Measurements from ENCODE around the gene WDR6.

WDR6 gene, protein sequence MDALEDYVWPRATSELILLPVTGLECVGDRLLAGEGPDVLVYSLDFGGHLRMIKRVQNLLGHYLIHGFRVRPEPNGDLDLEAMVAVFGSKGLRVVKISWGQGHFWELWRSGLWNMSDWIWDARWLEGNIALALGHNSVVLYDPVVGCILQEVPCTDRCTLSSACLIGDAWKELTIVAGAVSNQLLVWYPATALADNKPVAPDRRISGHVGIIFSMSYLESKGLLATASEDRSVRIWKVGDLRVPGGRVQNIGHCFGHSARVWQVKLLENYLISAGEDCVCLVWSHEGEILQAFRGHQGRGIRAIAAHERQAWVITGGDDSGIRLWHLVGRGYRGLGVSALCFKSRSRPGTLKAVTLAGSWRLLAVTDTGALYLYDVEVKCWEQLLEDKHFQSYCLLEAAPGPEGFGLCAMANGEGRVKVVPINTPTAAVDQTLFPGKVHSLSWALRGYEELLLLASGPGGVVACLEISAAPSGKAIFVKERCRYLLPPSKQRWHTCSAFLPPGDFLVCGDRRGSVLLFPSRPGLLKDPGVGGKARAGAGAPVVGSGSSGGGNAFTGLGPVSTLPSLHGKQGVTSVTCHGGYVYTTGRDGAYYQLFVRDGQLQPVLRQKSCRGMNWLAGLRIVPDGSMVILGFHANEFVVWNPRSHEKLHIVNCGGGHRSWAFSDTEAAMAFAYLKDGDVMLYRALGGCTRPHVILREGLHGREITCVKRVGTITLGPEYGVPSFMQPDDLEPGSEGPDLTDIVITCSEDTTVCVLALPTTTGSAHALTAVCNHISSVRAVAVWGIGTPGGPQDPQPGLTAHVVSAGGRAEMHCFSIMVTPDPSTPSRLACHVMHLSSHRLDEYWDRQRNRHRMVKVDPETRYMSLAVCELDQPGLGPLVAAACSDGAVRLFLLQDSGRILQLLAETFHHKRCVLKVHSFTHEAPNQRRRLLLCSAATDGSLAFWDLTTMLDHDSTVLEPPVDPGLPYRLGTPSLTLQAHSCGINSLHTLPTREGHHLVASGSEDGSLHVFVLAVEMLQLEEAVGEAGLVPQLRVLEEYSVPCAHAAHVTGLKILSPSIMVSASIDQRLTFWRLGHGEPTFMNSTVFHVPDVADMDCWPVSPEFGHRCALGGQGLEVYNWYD

DNA sequence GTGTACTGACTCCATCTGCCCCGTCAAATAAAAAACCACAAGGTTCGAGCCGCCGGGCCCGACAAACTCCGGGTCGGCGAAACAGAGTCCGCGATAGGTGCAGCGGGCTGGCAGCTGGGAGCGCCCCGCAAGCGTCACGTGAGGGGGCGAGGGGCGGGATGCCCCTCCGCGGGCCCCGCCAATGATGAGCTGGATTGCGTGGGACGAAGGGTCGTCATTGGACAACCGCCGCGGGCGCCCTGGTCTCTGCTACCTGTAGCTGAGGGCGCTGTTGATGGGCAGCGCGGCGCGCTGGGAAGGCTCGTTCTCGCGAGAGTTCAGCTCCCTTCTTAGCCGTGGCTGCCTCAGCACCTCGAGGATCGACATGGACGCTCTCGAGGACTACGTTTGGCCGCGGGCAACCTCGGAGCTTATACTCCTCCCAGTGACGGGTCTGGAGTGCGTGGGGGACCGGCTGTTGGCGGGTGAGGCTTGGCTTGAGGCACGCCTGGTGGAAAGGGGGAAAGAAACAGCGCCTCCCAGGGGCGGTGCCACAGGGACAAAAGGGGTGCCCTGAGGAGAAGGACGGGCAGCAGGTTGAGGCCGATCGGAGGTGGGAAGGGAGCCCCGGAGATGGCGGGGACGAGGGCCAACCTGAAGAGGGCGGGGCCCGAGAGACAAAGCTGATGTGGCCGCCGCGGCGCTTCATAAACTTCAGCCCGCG lies at the start of gene WDR6:
WDR6 (plus strand) TSS at position 324 of the 703 bp plus-strand sequence; CDS start at position 365, 41 bp downstream.
- peak; percentile 86 for DNase-seq

DNA sequence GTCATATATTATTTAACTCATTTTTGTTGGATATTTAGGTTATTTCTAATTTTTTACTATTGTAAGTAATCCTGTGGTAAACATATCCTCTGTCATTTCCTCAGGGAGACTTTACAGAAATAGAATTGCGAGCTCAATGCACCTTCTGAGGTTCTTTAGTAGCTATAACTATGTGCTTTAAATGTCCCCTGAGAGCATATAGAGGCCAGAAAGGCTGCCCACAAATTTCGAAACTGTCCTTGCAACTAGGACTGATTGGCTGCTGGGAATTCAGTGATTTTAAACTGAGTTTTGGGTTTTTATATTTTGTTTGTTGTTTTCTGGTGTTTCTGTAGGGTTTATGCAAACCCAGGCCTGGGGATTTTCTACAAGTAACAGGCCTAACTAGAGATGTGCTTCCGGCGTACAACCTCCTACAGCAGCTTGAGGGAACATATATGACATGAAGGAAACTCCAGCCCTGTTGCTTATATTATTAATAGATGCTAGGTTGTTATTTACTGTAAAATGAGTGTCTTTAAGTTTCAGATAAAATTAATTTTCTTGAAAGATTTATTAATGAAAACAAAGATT lies 46.3 kb upstream of the WDR6 start:
- DNase-seq: no peak

DNA sequence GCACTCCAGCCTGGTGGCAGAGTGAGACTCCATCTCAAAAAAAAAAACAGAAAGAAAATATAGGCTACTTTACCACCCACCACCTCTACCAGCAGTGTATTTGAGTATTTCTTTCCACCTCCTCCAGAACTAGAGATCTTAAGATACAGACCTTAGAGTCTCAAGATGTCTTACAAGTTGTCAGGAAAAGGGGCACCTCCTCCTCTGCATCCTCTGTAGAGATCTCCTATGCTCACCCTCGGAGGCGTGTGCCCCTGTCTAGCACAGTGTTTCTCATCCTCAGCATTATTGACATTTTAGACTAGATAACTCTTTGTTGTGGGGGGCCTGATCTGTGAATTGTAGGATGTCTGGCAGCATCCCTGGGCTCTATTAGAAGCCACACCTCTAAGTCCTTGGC lies 44.9 kb upstream of the WDR6 start:
- DNase-seq: no peak

DNA sequence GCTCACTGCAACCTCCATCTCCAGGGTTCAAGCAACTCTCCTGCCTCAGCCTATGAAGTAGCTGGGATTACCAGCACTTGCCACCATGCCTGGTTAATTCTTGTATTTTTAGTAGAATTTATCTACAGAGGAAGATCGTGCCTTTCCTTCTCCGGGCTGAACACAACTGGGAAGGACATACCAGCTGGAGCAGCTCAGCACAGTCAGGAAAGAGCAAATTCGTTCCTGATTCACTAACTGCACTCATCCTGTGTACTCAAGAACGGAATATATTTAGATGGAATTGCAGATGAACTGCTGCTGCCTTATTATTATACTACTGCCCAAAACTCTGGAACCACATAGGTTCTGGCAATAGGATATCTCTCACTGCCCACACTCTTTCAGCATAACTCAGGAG lies 44.3 kb upstream of the WDR6 start:
- DNase-seq: no peak

DNA sequence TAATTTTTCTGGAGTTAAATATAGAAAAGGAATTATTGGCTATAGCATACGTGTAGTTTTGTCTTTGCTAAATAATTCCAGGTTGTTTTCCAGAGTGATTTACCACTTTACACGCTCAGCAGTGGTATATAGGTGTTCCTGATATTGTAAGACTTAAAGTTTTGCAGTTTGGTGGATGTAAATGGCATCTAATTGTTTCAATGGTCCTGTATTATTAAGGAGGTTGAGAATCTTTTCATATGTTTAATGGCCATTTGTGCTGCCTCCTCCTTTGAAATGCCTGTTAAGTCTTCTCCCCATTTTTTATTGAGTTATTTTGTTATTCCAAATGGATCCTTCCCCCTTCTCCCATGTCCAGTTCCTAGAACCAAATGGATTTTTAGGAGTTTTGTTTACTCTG lies 43.6 kb upstream of the WDR6 start:
- DNase-seq: no peak

DNA sequence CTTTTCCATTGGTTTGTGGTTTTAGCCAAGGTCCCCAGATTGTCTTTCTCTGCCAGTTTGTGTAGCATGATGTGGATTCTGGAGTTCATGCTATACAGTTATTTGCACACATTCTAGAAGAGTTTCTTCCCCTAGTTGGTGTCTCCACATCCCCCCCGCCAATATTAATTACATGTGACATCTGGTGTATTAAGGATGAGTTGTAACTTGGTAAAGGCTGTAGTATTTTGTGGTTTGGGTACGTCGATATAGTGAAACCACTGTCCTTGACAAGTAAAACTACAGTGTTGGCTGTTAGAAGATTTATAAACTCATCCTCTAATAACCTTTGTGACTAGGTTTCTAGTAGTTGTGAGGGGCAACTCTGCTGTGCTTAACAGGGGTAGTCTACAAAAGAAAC lies 40.8 kb upstream of the WDR6 start:
- DNase-seq: no peak

DNA sequence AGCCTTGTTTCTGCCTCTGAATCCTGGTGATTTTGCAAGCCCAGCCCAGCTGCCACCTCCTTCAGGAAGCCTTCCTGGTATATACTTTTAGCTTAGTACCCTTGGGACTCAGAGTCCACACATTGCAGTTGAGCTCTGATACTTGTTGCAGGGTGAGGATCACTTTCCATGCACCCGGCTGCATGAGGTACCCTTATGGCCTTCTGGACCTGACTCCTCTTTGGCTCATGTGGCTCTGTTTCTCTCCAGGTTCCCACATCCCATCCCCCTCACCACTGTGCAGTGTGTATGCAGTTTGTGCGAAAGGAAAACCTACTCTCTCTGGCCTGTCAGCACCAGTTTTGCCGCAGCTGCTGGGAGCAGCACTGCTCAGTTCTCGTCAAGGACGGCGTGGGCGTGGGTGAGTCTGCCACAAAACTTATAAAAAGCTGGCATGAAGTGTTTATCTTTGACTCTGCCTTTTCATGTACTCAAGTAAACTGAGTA lies 40.3 kb upstream of the WDR6 start:
- DNase-seq: no peak

DNA sequence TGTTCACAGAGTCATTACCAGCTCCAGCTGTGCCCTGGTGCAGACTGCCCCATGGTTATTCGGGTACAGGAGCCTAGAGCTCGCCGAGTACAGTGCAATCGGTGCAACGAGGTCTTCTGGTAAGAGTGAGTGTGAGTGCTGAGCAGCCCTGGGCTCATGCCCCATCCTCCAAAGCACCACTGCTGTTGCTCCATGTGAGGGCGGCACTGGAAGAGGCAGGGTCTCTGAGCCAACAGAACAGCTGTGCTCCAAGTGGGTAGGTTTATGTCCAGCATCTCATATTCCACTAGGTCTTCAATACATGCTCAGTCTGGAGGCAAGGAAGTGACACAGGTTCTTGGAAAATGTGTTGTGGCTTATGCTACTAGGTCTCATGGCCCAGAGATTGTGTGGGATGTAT lies 36.6 kb upstream of the WDR6 start:
- no peak for DNase-seq

DNA sequence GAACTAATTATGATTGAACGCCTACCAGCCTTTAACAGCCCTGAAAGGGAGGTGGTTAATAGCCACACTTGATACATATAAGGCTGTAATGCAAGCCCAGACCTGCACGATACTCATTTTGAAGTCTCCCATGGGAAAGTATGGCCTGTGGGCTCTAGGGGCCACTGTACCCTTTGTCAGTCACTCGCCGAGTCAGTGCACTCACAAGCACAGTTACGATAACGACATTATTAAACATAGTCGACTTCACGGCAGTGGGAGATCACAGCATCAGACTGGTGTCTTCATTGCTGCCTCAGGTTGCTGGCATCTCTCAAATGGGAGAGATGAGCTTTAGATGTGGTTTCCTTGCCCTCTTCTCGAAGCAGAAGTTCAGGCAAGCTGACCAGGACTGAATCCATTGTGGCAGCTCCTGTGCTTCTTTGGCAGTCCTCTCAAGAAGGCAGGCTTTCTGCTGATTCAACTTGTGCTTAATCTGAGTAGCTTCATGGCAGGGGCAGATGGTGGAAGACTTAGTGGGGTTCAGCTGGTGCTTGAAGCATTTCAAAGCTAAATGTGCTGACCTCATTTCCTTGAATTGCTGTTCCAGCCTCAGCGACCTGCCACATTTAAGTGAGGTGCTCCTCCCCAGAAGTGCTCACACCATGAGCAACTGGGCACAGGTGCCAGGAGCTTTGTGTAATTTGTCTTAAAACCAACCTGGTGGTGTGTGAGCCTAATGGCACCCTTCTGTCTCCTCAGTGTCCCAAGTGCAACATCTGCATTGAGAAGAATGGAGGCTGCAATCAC lies 32.9 kb upstream of the WDR6 start:
- DNase-seq: no peak

DNA sequence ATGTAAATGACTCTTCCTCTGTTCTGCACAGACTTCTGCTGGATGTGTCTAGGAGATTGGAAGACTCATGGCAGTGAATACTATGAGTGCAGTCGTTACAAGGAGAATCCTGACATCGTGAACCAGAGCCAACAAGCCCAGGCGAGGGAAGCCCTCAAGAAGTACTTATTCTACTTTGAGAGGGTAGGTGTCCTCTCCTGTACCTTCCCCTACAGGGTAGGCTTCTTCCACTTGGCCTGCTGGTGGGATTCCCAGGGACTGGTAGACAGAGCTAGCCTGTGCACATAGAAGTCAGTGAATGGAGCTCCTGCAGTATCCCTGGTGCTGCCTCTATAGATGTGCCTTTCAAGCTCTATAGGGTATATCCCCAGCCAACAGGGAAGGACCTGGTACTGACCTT lies 27.7 kb upstream of the WDR6 start:
- no peak for DNase-seq

DNA sequence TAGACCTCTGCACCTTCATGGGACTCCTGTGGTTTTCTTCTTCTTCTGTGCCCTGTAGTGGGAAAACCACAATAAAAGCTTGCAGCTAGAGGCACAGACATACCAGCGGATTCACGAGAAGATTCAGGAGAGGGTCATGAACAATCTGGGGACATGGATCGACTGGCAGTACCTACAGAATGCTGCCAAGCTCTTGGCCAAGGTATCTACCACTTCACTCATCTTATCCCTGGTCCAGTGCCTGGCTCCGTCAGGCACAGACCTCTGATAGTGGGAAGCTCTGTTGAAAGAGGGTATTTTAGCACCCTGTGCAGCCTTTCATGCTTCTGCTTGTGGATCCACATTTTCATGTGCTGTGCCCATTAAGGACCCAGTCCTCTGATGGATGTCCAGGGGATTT lies 26.9 kb upstream of the WDR6 start:
- no peak for DNase-seq

DNA sequence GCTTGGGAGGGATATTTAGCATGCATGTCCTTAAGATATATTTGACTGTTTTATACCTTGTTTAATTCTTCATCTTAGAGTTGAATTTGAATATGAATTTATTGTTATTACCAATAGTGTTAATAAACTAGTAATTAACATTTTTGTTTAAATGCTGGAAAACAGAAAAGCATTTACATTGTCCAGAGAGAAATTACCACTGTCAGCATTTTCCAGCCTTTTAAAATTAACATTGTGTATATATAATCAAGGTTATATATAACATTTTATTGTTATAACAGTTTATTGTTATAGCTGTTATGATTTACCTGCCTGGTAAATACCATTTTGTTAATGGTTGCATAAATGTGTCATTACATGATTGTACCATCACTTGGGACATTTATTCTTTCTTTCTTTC lies 25.2 kb upstream of the WDR6 start:
- no peak for DNase-seq

DNA sequence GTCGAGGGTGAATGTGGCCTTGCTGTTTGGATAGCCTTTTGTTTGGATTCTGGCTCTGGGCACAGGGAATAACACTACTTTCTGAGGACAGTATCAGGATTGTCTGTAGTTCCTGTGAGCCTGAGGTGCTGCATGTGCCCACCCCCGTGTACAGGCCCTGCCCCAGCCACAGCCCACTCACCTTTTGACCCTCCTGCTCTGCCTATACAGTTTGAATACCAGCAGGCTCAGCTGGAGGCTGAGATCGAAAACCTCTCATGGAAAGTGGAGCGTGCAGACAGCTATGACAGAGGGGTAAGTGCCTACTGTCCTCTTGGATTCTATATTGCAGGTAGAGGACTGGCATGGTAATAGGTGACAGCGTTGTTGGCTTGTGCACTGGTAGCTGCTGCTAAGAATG lies 24.5 kb upstream of the WDR6 start:
- DNase-seq: no peak

DNA sequence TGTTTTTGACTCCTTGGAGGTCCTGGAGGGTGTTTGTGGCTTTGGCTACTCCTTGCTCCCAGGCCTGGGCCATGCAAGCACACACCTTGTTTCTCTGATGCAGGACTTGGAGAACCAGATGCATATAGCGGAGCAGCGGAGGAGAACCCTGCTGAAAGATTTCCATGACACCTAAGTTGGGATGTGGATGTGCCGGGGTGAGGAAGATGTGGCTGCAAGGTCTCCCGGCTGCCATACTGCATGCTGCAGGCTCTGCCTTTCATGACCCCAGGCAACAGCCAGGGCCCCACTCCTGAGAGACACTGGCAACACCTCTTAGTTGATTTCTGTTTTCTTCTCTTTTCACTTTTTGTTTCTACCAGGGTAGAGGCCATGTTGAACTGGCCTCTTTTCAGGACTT lies 24.1 kb upstream of the WDR6 start:
- DNase-seq: no peak

DNA sequence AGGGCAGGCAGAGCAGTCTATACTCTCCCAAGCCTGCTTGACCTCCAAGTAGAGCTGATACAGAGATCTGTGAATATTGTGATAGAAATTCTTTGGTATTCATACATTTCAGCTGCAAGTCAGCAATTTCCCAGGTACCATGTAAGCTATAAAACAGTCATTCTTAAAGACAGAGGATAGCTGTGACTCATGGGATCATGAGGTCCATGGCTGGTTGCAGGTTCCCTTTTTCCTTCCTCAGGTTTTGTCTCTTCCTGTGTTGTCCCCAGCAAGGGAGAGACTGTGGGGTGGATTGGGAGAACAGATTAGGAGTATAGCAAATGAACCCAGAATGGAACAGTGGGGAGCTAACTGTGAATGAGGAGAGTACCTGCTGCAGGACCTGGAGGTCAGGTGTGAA lies 22.5 kb upstream of the WDR6 start:
- DNase-seq: no peak

DNA sequence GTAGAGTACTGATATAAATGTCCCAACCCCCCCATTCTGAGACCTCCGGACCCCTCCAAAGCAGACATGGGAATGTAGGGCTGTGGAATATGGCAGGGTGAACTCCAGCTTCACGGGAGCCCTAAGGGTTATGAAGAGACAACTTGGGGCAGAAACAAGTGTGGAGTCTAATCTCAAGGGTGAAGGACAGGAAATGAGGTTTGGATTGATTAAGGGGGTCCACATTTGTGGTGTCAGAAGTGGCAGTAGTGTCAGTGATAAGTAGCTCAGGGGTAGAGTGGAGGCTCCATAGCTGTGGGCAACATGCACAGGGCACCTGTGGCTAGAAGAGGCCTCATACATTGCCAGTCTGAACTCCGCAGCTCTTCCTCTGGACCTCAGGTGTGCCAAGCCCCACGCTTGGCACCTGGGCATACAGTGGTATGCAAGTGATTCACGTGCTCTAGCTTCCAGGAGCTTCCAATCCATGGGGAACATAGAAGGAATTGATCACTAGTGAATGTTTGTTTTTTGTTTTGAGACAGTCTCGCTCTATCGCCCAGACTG lies 21.3 kb upstream of the WDR6 start:
- DNase-seq: no peak

DNA sequence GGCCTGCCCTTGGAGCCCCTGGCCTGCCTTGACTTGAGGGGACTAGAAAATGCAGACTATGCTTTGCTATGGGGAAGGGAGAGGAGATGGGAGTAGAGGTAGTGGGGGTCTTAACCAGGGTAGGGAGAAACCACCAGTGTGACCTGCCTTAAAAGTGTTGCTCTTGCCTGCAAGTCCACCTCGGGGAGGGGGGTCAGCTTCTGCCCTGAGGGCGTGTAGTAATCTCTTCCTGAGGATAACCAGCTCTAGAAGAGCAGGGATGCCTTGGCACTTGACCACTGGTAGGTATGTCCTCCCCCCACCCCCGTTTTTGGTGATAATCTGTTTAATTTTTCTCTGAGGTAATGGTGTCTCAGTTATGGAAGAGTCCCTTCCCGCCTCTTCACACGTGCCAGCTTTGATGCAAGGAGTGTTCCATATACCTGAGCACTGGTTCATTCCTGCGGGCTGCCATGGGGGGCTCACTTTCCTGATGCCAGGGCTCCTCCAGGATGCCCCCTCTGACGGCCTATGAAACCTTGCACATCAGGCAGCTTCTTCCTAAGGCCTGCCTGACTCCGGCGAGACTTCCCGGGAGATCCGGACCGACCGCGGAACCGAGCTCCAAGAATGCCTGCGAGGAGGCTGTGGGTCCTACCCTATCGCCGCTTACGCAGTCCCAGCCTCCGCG lies 17.9 kb upstream of the WDR6 start:
- DNase-seq: no peak

DNA sequence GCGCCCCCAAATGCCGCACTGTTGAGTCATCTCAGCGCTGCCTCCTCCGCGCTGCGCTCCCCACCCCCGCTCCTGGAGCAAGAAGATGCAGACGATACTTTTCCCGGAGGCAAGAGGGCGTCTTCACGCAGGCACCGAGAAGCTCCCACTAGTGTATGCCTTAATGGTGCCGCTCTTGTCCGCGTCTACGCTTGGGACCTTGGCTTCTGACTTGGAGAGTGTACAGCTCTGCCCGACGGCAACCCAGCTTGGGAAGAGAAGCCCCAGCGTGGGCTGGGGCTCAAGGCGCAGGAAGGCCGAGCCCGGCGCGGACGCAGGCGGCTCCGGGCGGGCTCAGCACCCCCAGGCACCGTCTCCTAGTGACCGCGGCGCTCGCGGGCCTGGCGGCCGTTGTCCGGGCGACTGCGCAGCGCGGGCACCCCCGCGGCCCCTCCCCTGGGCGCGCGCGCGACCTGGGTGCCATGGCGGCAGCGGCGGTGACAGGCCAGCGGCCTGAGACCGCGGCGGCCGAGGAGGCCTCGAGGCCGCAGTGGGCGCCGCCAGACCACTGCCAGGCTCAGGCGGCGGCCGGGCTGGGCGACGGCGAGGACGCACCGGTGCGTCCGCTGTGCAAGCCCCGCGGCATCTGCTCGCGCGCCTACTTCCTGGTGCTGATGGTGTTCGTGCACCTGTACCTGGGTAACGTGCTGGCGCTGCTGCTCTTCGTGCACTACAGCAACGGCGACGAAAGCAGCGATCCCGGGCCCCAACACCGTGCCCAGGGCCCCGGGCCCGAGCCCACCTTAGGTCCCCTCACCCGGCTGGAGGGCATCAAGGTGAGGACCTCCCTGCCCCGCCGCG lies 17.2 kb upstream of the WDR6 start, which contains the start of gene P4HTM:
P4HTM (plus strand) TSS at position 446 of the 840 bp plus-strand sequence; CDS start at position 462, 16 bp downstream.
- peak; percentile 36 for DNase-seq

DNA sequence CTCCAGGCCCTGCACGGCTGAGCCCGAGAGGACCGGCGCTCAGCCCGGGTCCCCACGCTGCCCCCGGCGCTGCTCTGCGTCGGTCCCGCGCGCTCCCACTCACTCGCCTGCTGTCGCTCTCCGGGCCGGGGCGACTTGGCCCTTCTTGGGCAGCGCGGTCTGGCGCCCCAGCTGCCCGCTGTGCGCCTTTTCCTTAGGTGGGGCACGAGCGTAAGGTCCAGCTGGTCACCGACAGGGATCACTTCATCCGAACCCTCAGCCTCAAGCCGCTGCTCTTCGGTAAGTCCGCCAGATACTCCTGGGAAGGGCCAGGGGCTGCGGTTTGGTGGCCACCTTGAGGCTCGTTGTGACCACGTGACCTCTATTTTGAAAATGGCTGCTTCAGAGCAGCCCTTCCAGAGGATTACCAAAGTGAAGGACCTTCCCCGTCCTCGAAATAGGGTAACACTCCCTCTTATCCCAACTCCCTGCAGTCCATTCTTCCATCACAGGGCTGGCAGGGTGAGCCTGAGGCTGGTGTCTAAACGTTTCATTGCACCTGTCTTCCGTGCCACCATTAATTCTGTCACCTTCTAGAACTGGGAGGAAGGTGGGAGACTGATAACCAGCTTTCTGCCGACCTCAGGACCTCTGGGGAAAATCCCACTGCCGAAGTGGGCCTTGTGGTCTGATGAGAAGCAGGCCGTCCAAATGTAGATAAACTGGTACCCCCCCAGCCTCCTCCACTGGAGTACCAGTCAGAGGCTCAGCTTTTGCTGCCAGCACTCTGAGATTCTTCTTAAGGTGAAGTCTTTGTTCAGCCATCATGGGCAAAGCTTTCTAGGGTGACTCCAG lies 16.3 kb upstream of the WDR6 start:
- DNase-seq: peak; percentile 3
